ENCODE results near the gene ORMDL2. TPM values are rescaled to one million over a fixed set of nuclear protein-coding genes. Genes with fewer than 3 reads are reported as not detected.

The ORMDL2 gene
- total RNA-seq, result 10 to 100 TPM in 1 of 2 donors, 1 to 10 TPM in 1; 6.5 to 17.1 TPM

- peak within 1 kb of the TSS; percentile 84 to 91 for H3K4me3 ChIP-seq
- peak within 1 kb of the TSS; percentile 88 to 90 for H3K27ac ChIP-seq
- peaks cover 43% of the 10 kb centered on the region for H3K36me3 ChIP-seq
- no peak for TF ChIP-seq CTCF (IDR thresholded peaks at IDR 0.05)
- peaks cover 0 to 50% of the 10 kb centered on the region in 2 donors for H3K4me1 ChIP-seq
- H3K27me3 ChIP-seq, result no peaks in the 10 kb centered on the region
- H3K9me3 ChIP-seq, result no peaks in the 10 kb centered on the region
- peak; percentile 100 for DNase-seq (ENCODE audit: low spot score)
Measured at GRCh38 chr12:55817345-55818139, at the start of gene ORMDL2, which contains the start of gene SARNP. TSS of gene ORMDL2 (plus strand) at chr12:55818041. CDS start at chr12:55819000, 959 bp downstream. TSS of gene SARNP (minus strand) at chr12:55817724. CDS start at chr12:55817701, 23 bp downstream.

- H3K27me3 ChIP-seq, result no peaks in the 10 kb centered on the region
- H3K36me3 ChIP-seq, result peaks cover 25% of the 10 kb centered on the region
- no peak for TF ChIP-seq CTCF (IDR thresholded peaks at IDR 0.05)
Measured at GRCh38 chr12:55771736-55772135, 46.1 kb upstream of the ORMDL2 start.

GRCh38 chr12:55777856-55778255 lies 40.0 kb upstream of the ORMDL2 start:
- Histone ChIP-seq H3K4me1 (no peaks in the 10 kb centered on the region), H3K27me3 (no peaks in the 10 kb centered on the region), H3K4me3 (no peak overlapping the region), H3K27ac (no peak overlapping the region), H3K9me3 (no peaks in the 10 kb centered on the region), H3K36me3 (peaks cover 57% of the 10 kb centered on the region)
- DNase-seq (ENCODE audit: low spot score), result no peak
- no peak for TF ChIP-seq CTCF (IDR thresholded peaks at IDR 0.05)

More at GRCh38 chr12:55771736-55772135, 46.1 kb upstream of the ORMDL2 start:
- Histone ChIP-seq H3K27ac (no peak overlapping the region), H3K4me3 (no peak overlapping the region), H3K4me1 (no peaks in the 10 kb centered on the region), H3K9me3 (no peaks in the 10 kb centered on the region)
- no peak for DNase-seq (ENCODE audit: low spot score)

- no peaks in the 10 kb centered on the region for H3K27me3 ChIP-seq
- H3K27ac ChIP-seq, result no peak overlapping the region
- H3K4me3 ChIP-seq, result no peak overlapping the region
- no peaks in the 10 kb centered on the region for H3K4me1 ChIP-seq
- no peak for DNase-seq (ENCODE audit: low spot score)
- H3K9me3 ChIP-seq, result no peaks in the 10 kb centered on the region
- no peak for TF ChIP-seq CTCF (IDR thresholded peaks at IDR 0.05)
- peaks cover 83% of the 10 kb centered on the region for H3K36me3 ChIP-seq
Measured at GRCh38 chr12:55780685-55781084, 37.2 kb upstream of the ORMDL2 start.

GRCh38 chr12:55788546-55788945 lies 29.3 kb upstream of the ORMDL2 start:
- no peak for DNase-seq (ENCODE audit: low spot score)
- no peak overlapping the region for H3K4me3 ChIP-seq

More at GRCh38 chr12:55788546-55788945, 29.3 kb upstream of the ORMDL2 start:
- Histone ChIP-seq H3K9me3 (no peaks in the 10 kb centered on the region), H3K4me1 (no peaks in the 10 kb centered on the region), H3K36me3 (peaks cover 65% of the 10 kb centered on the region), H3K27ac (no peak overlapping the region), H3K27me3 (no peaks in the 10 kb centered on the region)
- TF ChIP-seq CTCF (IDR thresholded peaks at IDR 0.05), result no peak
